Naive thymus-derived CD4-positive, alpha-beta T cell (primary cell): Measurements from ENCODE around the gene LTC4S. TPM values are rescaled to one million over a fixed set of nuclear protein-coding genes. Genes with fewer than 3 reads are reported as not detected.

Experiments
- ATAC-seq: fragments of 150-1000 bp; cut with Tn5 transposase; 2 replicates; pipeline ENCODE4 v1.10.0; 2021; ENCODE audit warnings: mild to moderate bottlenecking, moderate library complexity
- CTCF ChIA-PET: fragments of 350-600 bp; sonication (Branson Sonifier 250); formaldehyde crosslinking; loops from one replicate; lab custom pipeline; 2021; ENCODE audit warnings: antibody characterized with exemption; lab: Charles Lee
- POLR2A ChIA-PET: fragments of 350-600 bp; sonication (Branson Sonifier 250); formaldehyde crosslinking; loops from one replicate; lab custom pipeline; 2021; ENCODE audit warnings: antibody characterized with exemption, inconsistent platforms; lab: Charles Lee
- DNase-seq, 9 donors: peaks; one replicate each; pipeline versions ENCODE4 v3.0.0 to v3.0.0-alpha.2; 2020 to 2022; ENCODE audit warnings: mixed read lengths in 1 of 9
- H3K27ac ChIP-seq: one replicate; pipeline ENCODE4 v1.7.0; 2013; ENCODE audit warnings: mild to moderate bottlenecking, low read depth, low read length, moderate library complexity
- H3K27me3 ChIP-seq, 2 donors: one replicate each; pipeline ENCODE4 v1.7.0; 2013; ENCODE audit warnings: low read length in 2 of 2, mild to moderate bottlenecking in 2 of 2, moderate library complexity in 2 of 2; ENCODE audit not compliant: control insufficient read depth in 2 of 2, insufficient read depth in 2 of 2
- H3K36me3 ChIP-seq, 3 experiments: 1 replicate in 2 of 3; 2 replicates in 1 of 3; pipeline ENCODE4 v1.7.0; 2013; ENCODE audit warnings: low read length in 3 of 3, mild to moderate bottlenecking in 3 of 3, moderate library complexity in 1 of 3; ENCODE audit not compliant: insufficient read depth in 3 of 3, control insufficient read depth in 2 of 3
- H3K4me1 ChIP-seq, 2 donors: one replicate each; pipeline ENCODE4 v1.7.0; 2013; ENCODE audit warnings: low read length in 2 of 2, mild to moderate bottlenecking in 2 of 2, moderate library complexity in 1 of 2; ENCODE audit not compliant: control insufficient read depth in 2 of 2, insufficient read depth in 2 of 2
- H3K4me3 ChIP-seq: 2 replicates; pipeline ENCODE4 v1.7.0; 2013; ENCODE audit warnings: mild to moderate bottlenecking, low read length
- H3K9me3 ChIP-seq, 3 experiments: 1 replicate in 2 of 3; 2 replicates in 1 of 3; pipeline ENCODE4 v1.7.0; 2013; ENCODE audit warnings: low read length in 3 of 3; ENCODE audit not compliant: control insufficient read depth in 2 of 3
- H3K27ac Mint-ChIP-seq, 9 donors: one replicate each; pipeline ENCODE4 v1.8.0; 2020 to 2022; ENCODE audit warnings: mixed read lengths in 9 of 9, mild to moderate bottlenecking in 8 of 9, moderate library complexity in 5 of 9, inconsistent platforms in 2 of 9
- H3K27me3 Mint-ChIP-seq, 5 donors: one replicate each; pipeline ENCODE4 v1.8.0; 2021 to 2022; ENCODE audit warnings: mixed read lengths in 5 of 5, mild to moderate bottlenecking in 1 of 5
- H3K36me3 Mint-ChIP-seq, 5 donors: one replicate each; pipeline ENCODE4 v1.8.0; 2020 to 2022; ENCODE audit warnings: mixed read lengths in 5 of 5, mild to moderate bottlenecking in 3 of 5, inconsistent platforms in 1 of 5
- H3K4me1 Mint-ChIP-seq, 7 donors: one replicate each; pipeline ENCODE4 v1.8.0; 2020 to 2022; ENCODE audit warnings: mixed read lengths in 7 of 7, mild to moderate bottlenecking in 3 of 7, inconsistent platforms in 1 of 7
- H3K4me3 Mint-ChIP-seq, 10 donors: one replicate each; pipeline ENCODE4 v1.8.0; 2020 to 2022; ENCODE audit warnings: mild to moderate bottlenecking in 10 of 10, mixed read lengths in 10 of 10, moderate library complexity in 6 of 10, inconsistent platforms in 2 of 10
- H3K9me3 Mint-ChIP-seq, 11 donors: one replicate each; pipeline ENCODE4 v1.8.0; 2020 to 2022; ENCODE audit warnings: mixed read lengths in 11 of 11, mild to moderate bottlenecking in 4 of 11, inconsistent platforms in 1 of 11, moderate library complexity in 1 of 11
- intact Hi-C, 2 donors: fragments of 100-400 bp; cut with micrococcal nuclease; formaldehyde crosslinking; loops; one replicate each; pipeline ENCODE4 v1.15.1; 2023
- polyA plus RNA-seq, 2 donors: library from polyadenylated mRNA; unstranded; fragments of 300-500 nt; fragmentation: Illumina TruSeq; gene quantifications; one replicate each; pipeline ENCODE4 v1.2.3, GENCODE V29; 2021
- total RNA-seq, 6 experiments: library from RNA in 5 of 6; stranded (reverse) in 5 of 6; gene quantifications; 1 replicate in 5 of 6; 2 replicates in 1 of 6; pipeline ENCODE4 v1.2.3 and lab custom pipeline; 2021 to 2026

The LTC4S gene
- total and polyA plus RNA-seq, 7 experiments from 2014 or later = 0.97 to 8.1 (median 4.9) TPM

DNA sequence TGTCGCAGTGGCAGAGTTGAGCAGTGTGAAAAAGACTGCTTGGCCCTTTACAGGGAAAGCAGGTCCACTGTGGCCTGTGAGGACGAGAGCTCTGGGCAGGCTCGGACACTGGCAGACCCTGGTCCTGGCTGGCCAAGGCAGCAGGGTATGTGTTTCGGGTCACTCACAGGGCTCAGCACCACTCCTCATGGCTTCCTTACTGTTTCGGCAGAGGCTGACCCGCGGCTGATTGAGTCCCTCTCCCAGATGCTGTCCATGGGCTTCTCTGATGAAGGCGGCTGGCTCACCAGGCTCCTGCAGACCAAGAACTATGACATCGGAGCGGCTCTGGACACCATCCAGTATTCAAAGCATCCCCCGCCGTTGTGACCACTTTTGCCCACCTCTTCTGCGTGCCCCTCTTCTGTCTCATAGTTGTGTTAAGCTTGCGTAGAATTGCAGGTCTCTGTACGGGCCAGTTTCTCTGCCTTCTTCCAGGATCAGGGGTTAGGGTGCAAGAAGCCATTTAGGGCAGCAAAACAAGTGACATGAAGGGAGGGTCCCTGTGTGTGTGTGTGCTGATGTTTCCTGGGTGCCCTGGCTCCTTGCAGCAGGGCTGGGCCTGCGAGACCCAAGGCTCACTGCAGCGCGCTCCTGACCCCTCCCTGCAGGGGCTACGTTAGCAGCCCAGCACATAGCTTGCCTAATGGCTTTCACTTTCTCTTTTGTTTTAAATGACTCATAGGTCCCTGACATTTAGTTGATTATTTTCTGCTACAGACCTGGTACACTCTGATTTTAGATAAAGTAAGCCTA lies 42.6 kb downstream of the LTC4S start:
- Mint-ChIP-seq H3K4me3 (peak overlapping the region in 9 of 10 donors; percentile 1 to 78 (median 45)), H3K27ac (peak overlapping the region; percentile 77 to 93 (median 88)), H3K4me1 (peaks cover 12 to 26% (median 15%) of the 10 kb centered on the region in 7 donors), H3K27me3 (no peaks in the 10 kb centered on the region), H3K36me3 (peaks cover 13 to 60% (median 35%) of the 10 kb centered on the region in 5 donors), H3K9me3 (peaks cover 0 to 2% (median 0%) of the 10 kb centered on the region in 11 donors)
- DNase-seq (peak in 7 of 9 donors; percentile 23 to 67 (median 47)), ATAC-seq (peak; percentile 87)
- POLR2A ChIA-PET = interaction anchor here (0.6 to 1.9 kb wide), 5 partner anchors 9 to 731 kb away, joined by 3 to 6 read pairs (median 4); partner anchors contain the start of gene SQSTM1
- CTCF ChIA-PET = interaction anchor here (1.3 kb wide), 1 partner anchor 35 kb away, joined by 5 read pairs; no protein-coding TSS in a partner anchor
- intact Hi-C loops = loop anchor here (1.0 to 2.0 kb wide), 3 partner anchors 15 to 34 kb away; partner anchors contain the start of gene MRNIP (in 2 of the 2)
- no peaks in the 10 kb centered on the region for H3K9me3 ChIP-seq
- no peak overlapping the region for H3K4me3 ChIP-seq
- peaks cover 8 to 19% of the 10 kb centered on the region in 2 donors for H3K4me1 ChIP-seq
- peak overlapping the region; percentile 69 for H3K27ac ChIP-seq
- peaks cover 22 to 83% (median 25%) of the 10 kb centered on the region in 3 experiments for H3K36me3 ChIP-seq
- H3K27me3 ChIP-seq = no peaks in the 10 kb centered on the region

- no peaks in the 10 kb centered on the region for H3K9me3 ChIP-seq
- H3K4me1 Mint-ChIP-seq = peaks cover 10 to 26% (median 15%) of the 10 kb centered on the region in 7 donors
- H3K4me3 Mint-ChIP-seq = peak overlapping the region in 7 of 10 donors; percentile 1 to 78 (median 50)
- no peak overlapping the region for H3K4me3 ChIP-seq
- POLR2A ChIA-PET = interaction anchor here (0.6 to 1.9 kb wide), 6 partner anchors 10 to 100 kb away, joined by 3 to 6 read pairs (median 3); no protein-coding TSS in a partner anchor
- no peaks in the 10 kb centered on the region for H3K9me3 Mint-ChIP-seq
- no peaks in the 10 kb centered on the region for H3K27me3 Mint-ChIP-seq
- ATAC-seq = no peak
- peaks cover 13 to 57% (median 34%) of the 10 kb centered on the region in 5 donors for H3K36me3 Mint-ChIP-seq
- peaks cover 22 to 81% (median 23%) of the 10 kb centered on the region in 3 experiments for H3K36me3 ChIP-seq
- peak overlapping the region; percentile 69 for H3K27ac ChIP-seq
- intact Hi-C loops = loop anchor here (1.0 to 2.0 kb wide), 2 partner anchors 31 to 35 kb away; partner anchors contain the start of gene MGAT4B (in 1 of the 2)
- peak overlapping the region; percentile 77 to 93 (median 88) for H3K27ac Mint-ChIP-seq
- H3K27me3 ChIP-seq = no peaks in the 10 kb centered on the region
- no peak for DNase-seq
- CTCF ChIA-PET = no interaction called here
- H3K4me1 ChIP-seq = peaks cover 8 to 19% of the 10 kb centered on the region in 2 donors
Measured at GRCh38 chr5:179837076-179838011, 43.6 kb downstream of the LTC4S start.

DNA sequence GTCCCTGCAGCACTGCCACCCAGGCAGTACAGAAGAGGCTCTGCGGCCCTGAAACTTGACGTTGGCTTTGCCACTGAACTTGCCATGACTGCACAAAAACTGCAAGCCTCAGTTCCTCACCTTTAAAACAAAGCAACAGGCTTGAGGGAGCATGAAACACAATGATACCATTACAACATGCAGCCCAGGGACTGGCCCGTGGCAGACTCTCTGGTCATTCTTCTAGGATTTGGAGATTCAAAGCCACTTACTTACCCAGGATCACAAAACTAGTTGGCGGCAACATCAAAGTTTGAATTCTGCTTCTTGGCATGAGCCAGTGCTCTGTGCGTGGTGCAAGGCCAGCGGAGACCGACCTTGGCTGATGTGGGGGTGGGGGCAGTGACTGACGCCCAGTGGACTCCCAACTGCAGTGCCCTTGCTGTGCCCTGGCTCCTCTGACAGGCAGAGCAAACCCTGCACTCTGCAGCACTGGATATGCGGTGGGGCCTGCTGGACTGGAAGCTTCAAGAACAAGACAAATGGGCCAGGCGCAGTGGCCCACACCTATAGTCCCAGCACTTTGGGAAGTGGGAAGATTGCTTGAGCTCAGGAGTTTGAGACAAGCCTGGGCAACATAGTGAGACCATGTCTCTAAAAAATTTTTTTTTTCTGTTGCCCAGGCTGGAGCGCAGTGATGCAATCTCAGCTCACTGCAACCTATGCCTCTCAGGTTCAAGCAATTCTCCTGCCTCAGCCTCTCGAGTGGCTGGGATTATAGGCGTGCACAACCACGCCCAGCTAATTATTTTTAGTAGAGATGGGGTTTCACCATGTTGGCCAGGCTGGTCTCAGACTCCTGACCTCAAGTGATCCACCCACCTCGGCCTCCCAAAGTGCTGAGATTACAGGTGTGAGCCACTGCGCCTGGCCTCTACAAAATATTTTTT lies 45.8 kb downstream of the LTC4S start:
- H3K27ac ChIP-seq = no peak overlapping the region
- ATAC-seq (no peak), DNase-seq (no peak)
- H3K36me3 ChIP-seq = peaks cover 8 to 75% (median 10%) of the 10 kb centered on the region in 3 experiments
- ChIA-PET POLR2A (no interaction called here), CTCF (no interaction called here)
- H3K4me1 ChIP-seq = peaks cover 8 to 19% of the 10 kb centered on the region in 2 donors
- H3K27ac Mint-ChIP-seq = peak overlapping the region in 2 of 9 donors; percentile 5 to 48
- H3K9me3 Mint-ChIP-seq = peaks cover 0 to under 1% (median 0%) of the 10 kb centered on the region in 11 donors
- no peak overlapping the region for H3K4me3 ChIP-seq
- H3K27me3 ChIP-seq = no peaks in the 10 kb centered on the region
- peaks cover 5 to 48% (median 25%) of the 10 kb centered on the region in 5 donors for H3K36me3 Mint-ChIP-seq
- no peaks in the 10 kb centered on the region for H3K9me3 ChIP-seq
- intact Hi-C loops = no loop called here
- no peak overlapping the region for H3K4me3 Mint-ChIP-seq
- peaks cover 10 to 20% (median 15%) of the 10 kb centered on the region in 7 donors for H3K4me1 Mint-ChIP-seq
- no peaks in the 10 kb centered on the region for H3K27me3 Mint-ChIP-seq

GRCh38 chr5:179840321-179840720 lies 46.5 kb downstream of the LTC4S start:
- Mint-ChIP-seq H3K4me1 (peaks cover 10 to 20% (median 15%) of the 10 kb centered on the region in 7 donors), H3K9me3 (peaks cover 0 to 6% (median 2%) of the 10 kb centered on the region in 11 donors), H3K36me3 (peaks cover 10 to 49% (median 28%) of the 10 kb centered on the region in 5 donors), H3K4me3 (no peak overlapping the region), H3K27ac (peak overlapping the region in 3 of 9 donors; percentile 12 to 48 (median 46)), H3K27me3 (no peaks in the 10 kb centered on the region)
- DNase-seq (no peak), ATAC-seq (no peak)
- no peaks in the 10 kb centered on the region for H3K27me3 ChIP-seq
- no peaks in the 10 kb centered on the region for H3K9me3 ChIP-seq
- no peak overlapping the region for H3K4me3 ChIP-seq
- intact Hi-C loops = no loop called here
- H3K4me1 ChIP-seq = peaks cover 8 to 19% of the 10 kb centered on the region in 2 donors
- peaks cover 8 to 75% (median 10%) of the 10 kb centered on the region in 3 experiments for H3K36me3 ChIP-seq
- no peak overlapping the region for H3K27ac ChIP-seq
- ChIA-PET CTCF (no interaction called here), POLR2A (no interaction called here)

GRCh38 chr5:179840766-179841165 lies 47.0 kb downstream of the LTC4S start:
- Histone ChIP-seq H3K27me3 (no peaks in the 10 kb centered on the region), H3K4me3 (no peak overlapping the region), H3K36me3 (peaks cover 8 to 74% (median 8%) of the 10 kb centered on the region in 3 experiments), H3K27ac (no peak overlapping the region), H3K9me3 (no peaks in the 10 kb centered on the region), H3K4me1 (peaks cover 8 to 19% of the 10 kb centered on the region in 2 donors)
- peaks cover 10 to 47% (median 27%) of the 10 kb centered on the region in 5 donors for H3K36me3 Mint-ChIP-seq
- ATAC-seq (no peak), DNase-seq (no peak)
- ChIA-PET CTCF (interaction anchor here (0.9 kb wide), 1 partner anchor 78 kb away, joined by 5 read pairs; no protein-coding TSS in a partner anchor), POLR2A (interaction anchor here (1.3 kb wide), 1 partner anchor 20 kb away, joined by 3 read pairs; the partner anchor contains the start of gene SQSTM1)
- no peaks in the 10 kb centered on the region for H3K27me3 Mint-ChIP-seq
- peaks cover 0 to 6% (median 2%) of the 10 kb centered on the region in 11 donors for H3K9me3 Mint-ChIP-seq
- H3K4me1 Mint-ChIP-seq = peaks cover 10 to 16% (median 15%) of the 10 kb centered on the region in 7 donors
- no peak overlapping the region for H3K4me3 Mint-ChIP-seq
- H3K27ac Mint-ChIP-seq = no peak overlapping the region
- intact Hi-C loops = no loop called here
